K562 (cell line): ENCODE data around the gene DPP8. TPM values are rescaled to one million over a fixed set of nuclear protein-coding genes. Genes with fewer than 3 reads are reported as not detected.
A peak's percentile ranks its signal among the peaks of the same experiment; 100 is the strongest.

ENCODE experiments used
- ATAC-seq: fragments of 200-7000 bp; cut with Tn5 transposase; 3 replicates; pipeline ENCODE4 v1.9.1; 2020; ENCODE audit warnings: moderate library complexity
- BruUV-seq: library from RNA; stranded (reverse); fragments of 400-500 nt; replicated peaks from 2 replicates; lab custom pipeline; 2021; lab: Mats Ljungman, UMichigan
- CTCF ChIA-PET: fragments of 300-600 bp; formaldehyde crosslinking; extraction: SDS; loops from one replicate; lab custom pipeline; 2021; ENCODE audit warnings: low intra/inter-chr PET ratio; lab: Yijun Ruan, JAX
- POLR2A ChIA-PET: fragments of 300-600, 350-650 bp; sonication (Branson Sonifier 250); formaldehyde crosslinking; extraction: SDS; loops from one replicate; lab custom pipeline; 2021; ENCODE audit warnings: antibody characterized with exemption, inconsistent platforms; lab: Yijun Ruan, JAX
- DNase-seq, 4 experiments: peaks; one replicate each; pipeline versions ENCODE4 v3.0.0 to v3.0.0-alpha.2; 2011 to 2018; ENCODE audit warnings: low spot score in 3 of 4, mixed read lengths in 3 of 4; ENCODE audit errors: extremely low read depth in 1 of 4
- FAIRE-seq: peaks from 2 replicates; lab custom pipeline; 2011; peaks lifted over from hg19 to GRCh38; lab: Jason Lieb, UNC
- H2AFZ ChIP-seq: 2 replicates; pipeline ENCODE4 v1.6.0; 2011; ENCODE audit warnings: low read depth, low read length, control low read depth, inconsistent platforms
- H3K27ac ChIP-seq: fragments of 200-600 bp; 3 replicates; pipeline ENCODE4 v1.8.0; 2011; ENCODE audit warnings: low read depth, mild to moderate bottlenecking, control low read depth, inconsistent platforms, low read length, moderate library complexity, mixed read lengths; ENCODE audit errors: extremely low read depth
- H3K27me3 ChIP-seq, 2 experiments: fragments of 300-600 bp in 1 of 2; 2 replicates in 1 of 2; 3 replicates in 1 of 2; pipeline versions ENCODE4 v1.6.0 to v1.8.0; 2011; ENCODE audit warnings: inconsistent platforms in 2 of 2, low read length in 2 of 2, mild to moderate bottlenecking in 1 of 2, mixed read lengths in 1 of 2, moderate library complexity in 1 of 2; ENCODE audit not compliant: control insufficient read depth in 2 of 2, insufficient read depth in 2 of 2
- H3K36me3 ChIP-seq: fragments of 300-600 bp; 3 replicates; pipeline ENCODE4 v1.8.0; 2011; ENCODE audit warnings: mild to moderate bottlenecking, low read length, inconsistent platforms; ENCODE audit not compliant: control insufficient read depth, insufficient read depth
- H3K4me1 ChIP-seq, 2 experiments: fragments of 200-600 bp in 1 of 2; replicated peaks in 1 of 2; 2 replicates in 1 of 2; 3 replicates in 1 of 2; pipeline versions ENCODE4 v1.5.1 to v1.8.0; 2011; ENCODE audit warnings: inconsistent platforms in 2 of 2, low read length in 2 of 2, mild to moderate bottlenecking in 1 of 2, mixed read lengths in 1 of 2, moderate library complexity in 1 of 2; ENCODE audit not compliant: control insufficient read depth in 2 of 2, insufficient read depth in 2 of 2
- H3K4me2 ChIP-seq: 2 replicates; pipeline ENCODE4 v1.6.1; 2011; ENCODE audit warnings: low read length, control low read depth, inconsistent platforms, mixed read lengths; ENCODE audit not compliant: insufficient read depth
- H3K4me3 ChIP-seq: fragments of 200-600 bp; sonication (generic), shearing (Covaris generic); 2 replicates; pipeline ENCODE4 v1.5.1; 2016; ENCODE audit warnings: control low read depth, inconsistent platforms
- H3K79me2 ChIP-seq: fragments of 200-600 bp; 3 replicates; pipeline ENCODE4 v1.8.0; 2011; ENCODE audit warnings: low read length, inconsistent platforms; ENCODE audit not compliant: control insufficient read depth, insufficient read depth
- H3K9ac ChIP-seq, 2 experiments: 2 replicates each; pipeline versions ENCODE4 v1.6.0 to v1.6.1; 2011; ENCODE audit warnings: low read depth in 2 of 2, low read length in 2 of 2, control low read depth in 1 of 2, inconsistent platforms in 1 of 2, mild to moderate bottlenecking in 1 of 2, mixed read lengths in 1 of 2; ENCODE audit not compliant: insufficient read depth in 1 of 2
- H3K9me1 ChIP-seq: one replicate; pipeline ENCODE4 v1.6.0; 2011; ENCODE audit warnings: inconsistent platforms, mild to moderate bottlenecking, low read length, moderate library complexity; ENCODE audit not compliant: control insufficient read depth, insufficient read depth
- H3K9me3 ChIP-seq: replicated peaks from 2 replicates; pipeline ENCODE4 v1.5.1; 2011; ENCODE audit warnings: low read depth, low read length, inconsistent platforms; ENCODE audit not compliant: control insufficient read depth, insufficient read depth
- H4K20me1 ChIP-seq: replicated peaks from 2 replicates; pipeline ENCODE4 v1.6.1; 2011; ENCODE audit warnings: low read length, inconsistent platforms, mixed read lengths; ENCODE audit not compliant: control insufficient read depth, insufficient read depth
- ARID1B ChIP-seq: fragments of 450-650 bp; IDR thresholded peaks from 2 replicates; pipeline ENCODE4 v1.6.1; 2016; ENCODE audit warnings: antibody characterized with exemption, mild to moderate bottlenecking, inconsistent platforms
- E2F3 ChIP-seq: fragments of 250-450 bp; sonication (Bioruptor Pico); IDR thresholded peaks from 2 replicates; pipeline ENCODE4 v1.4.0; 2020; ENCODE audit warnings: mild to moderate bottlenecking
- HNRNPH1 ChIP-seq: fragments of 200-400 bp; formaldehyde crosslinking; optimal IDR thresholded peaks from 2 replicates; pipeline ENCODE3; 2017; ENCODE audit warnings: low read depth, mild to moderate bottlenecking, low read length, moderate library complexity
- LEF1 ChIP-seq: fragments of 450-650 bp; IDR thresholded peaks from 2 replicates; pipeline ENCODE4 v1.6.1; 2016; ENCODE audit warnings: mild to moderate bottlenecking
- NFRKB ChIP-seq: fragments of 450-650 bp; IDR thresholded peaks from 2 replicates; pipeline ENCODE4 v1.6.1; 2016; ENCODE audit warnings: low read depth
- NR2C2 ChIP-seq, 2 experiments: fragments of 200-800 bp in 1 of 2; sonication (Bioruptor generic) in 1 of 2; sonication (generic) in 1 of 2; formaldehyde crosslinking in 1 of 2; IDR thresholded peaks; 2 replicates each; pipeline versions ENCODE4 v1.6.1 to v1.8.0; 2016 to 2022; ENCODE audit warnings: mild to moderate bottlenecking in 1 of 2, missing compliant biosample characterization in 1 of 2, missing genetic modification characterization in 1 of 2, missing genetic modification reagents in 1 of 2
- OTX1 ChIP-seq: fragments of 450-650 bp; formaldehyde crosslinking; IDR thresholded peaks from 2 replicates; pipeline ENCODE4 v1.4.0; 2022; ENCODE audit warnings: mild to moderate bottlenecking
- RBM39 ChIP-seq: fragments of 200-400 bp; formaldehyde crosslinking; optimal IDR thresholded peaks from 2 replicates; pipeline ENCODE3; 2018; ENCODE audit warnings: low read depth, low read length
- STAT5B ChIP-seq: fragments of 250-450 bp; sonication (Bioruptor Pico); IDR thresholded peaks from 2 replicates; pipeline ENCODE4 v1.8.0; 2021; ENCODE audit warnings: mild to moderate bottlenecking, inconsistent platforms
- TFAM ChIP-seq: fragments of 250-450 bp; sonication (Bioruptor Pico); conservative IDR thresholded peaks from 2 replicates; pipeline ENCODE4 v1.5.0; 2021; ENCODE audit warnings: mild to moderate bottlenecking, moderate library complexity
- YBX1 ChIP-seq: fragments of 450-650 bp; IDR thresholded peaks from 2 replicates; pipeline ENCODE4 v1.7.1; 2016; ENCODE audit warnings: mild to moderate bottlenecking
- ZNF76 ChIP-seq: fragments of 250-450 bp; sonication (Bioruptor Pico); IDR thresholded peaks from 2 replicates; pipeline ENCODE4 v1.4.0; 2020; ENCODE audit warnings: mild to moderate bottlenecking, moderate library complexity, borderline replicate concordance
- WGBS: fragments of 100-300 bp; shearing (Covaris generic); methylation state at CpG from one replicate; pipeline ENCODE4 v1.1.6; 2016; ENCODE audit warnings: low coverage, mixed read lengths; ENCODE audit not compliant: insufficient coverage; ENCODE audit errors: missing lambda C conversion rate; 5-methylcytosine and 5-hydroxymethylcytosine counted together
- in situ Hi-C: fragments of 300-500 bp; cut with MboI; formaldehyde crosslinking; loops from 4 replicates; pipeline ENCODE4 v1.15.0; 2018; ENCODE audit warnings: inconsistent platforms, mixed read lengths
- intact Hi-C: fragments of 100-400 bp; cut with micrococcal nuclease; formaldehyde crosslinking; loops from 2 replicates; pipeline ENCODE4 v1.14.2; 2022
- polyA plus RNA-seq, 8 experiments: library from polyadenylated mRNA; depleted of rRNA in 4 of 8; stranded (reverse) in 5 of 8; unstranded in 3 of 8; fragments of >200 nt; fragmentation: Nextera tagmentation in 2 of 8; fragmentation: Illumina TruSeq in 1 of 8; extraction: Ambion mirVana in 2 of 8; extraction: Trizol in 1 of 8; gene quantifications; 2 replicates each; pipeline versions ENCODE4 v1.2.1 to v1.2.3, GENCODE V29; 2011 to 2014; ENCODE audit warnings: inconsistent platforms in 1 of 8, missing spikeins in 1 of 8
- total RNA-seq, 7 experiments: library from RNA; depleted of rRNA in 6 of 7; stranded (reverse); fragments of >200 nt in 6 of 7; fragmentation: Illumina TruSeq in 2 of 7; extraction: Trizol in 2 of 7; gene quantifications; 2 replicates each; pipeline versions ENCODE4 v1.2.1 to v1.2.3, GENCODE V29; 2011 to 2021; ENCODE audit warnings: low replicate concordance in 1 of 7

The DPP8 gene
- total and polyA plus RNA-seq, 9 of the 15 experiments (the other 6 are each of a cell fraction or from before 2014, with no cell fraction given), result 5.5 to 36.7 (median 20.7) TPM

- no peak for FAIRE-seq
- CTCF ChIA-PET, result no interaction called here
- TF ChIP-seq TFAM (CRISPR knock-in tag), result no peak
- no peak for TF ChIP-seq NR2C2 (CRISPR knock-in tag; IDR thresholded peaks at IDR 0.05)
- peak; percentile 95 for TF ChIP-seq NR2C2 (tag; IDR thresholded peaks at IDR 0.05)
- TF ChIP-seq HNRNPH1, result no peak
- no peak for TF ChIP-seq ZNF76
- no peak for TF ChIP-seq E2F3 (CRISPR knock-in tag)
- TF ChIP-seq LEF1, result no peak
- 0 out of 2 replicates have a peak, but pooled peaks have one; percentile 17 for TF ChIP-seq NFRKB
- TF ChIP-seq ARID1B, result no peak
- TF ChIP-seq STAT5B (CRISPR knock-in tag), result no peak
- no peak for TF ChIP-seq YBX1
- TF ChIP-seq RBM39, result no peak
- no peak for TF ChIP-seq OTX1 (CRISPR knock-in tag)
- TF ChIP-seq, all 486 proteins: peak for 2
- peaks cover 39% of the 10 kb centered on the region for H3K79me2 ChIP-seq
- POLR2A ChIA-PET, result interaction anchor here (1.1 kb wide), 1 partner anchor 213 kb away, joined by 3 read pairs; the partner anchor contains the start of gene RNU5B-1
- H3K36me3 ChIP-seq, result peaks cover 17% of the 10 kb centered on the region; the same call in 2 of the 3 replicates
- H3K9ac ChIP-seq, result peak overlapping the region; percentile 49 to 93; a peak in 3 of 4 replicates
- peak overlapping the region; percentile 94 for H2AFZ ChIP-seq
- intact Hi-C loops, result no loop called here
- H3K9me3 ChIP-seq, result no peaks in the 10 kb centered on the region
- no peaks in the 10 kb centered on the region for H3K9me1 ChIP-seq
- BruUV-seq, result TSS peak; percentile 80
- H3K4me1 ChIP-seq, result peaks cover 6 to 18% of the 10 kb centered on the region in 2 experiments
- WGBS, result 2% methylated on average over 8 of the region's 8 CpGs
- no peaks in the 10 kb centered on the region for H3K27me3 ChIP-seq
- DNase-seq (no peak), ATAC-seq (peak; percentile 8)
- in situ Hi-C loops, result no loop called here
- H3K4me3 ChIP-seq, result peak overlapping the region; percentile 95
- 0 out of 2 replicates have a peak, but pooled peaks cover 6% of the 10 kb centered on the region for H4K20me1 ChIP-seq
- H3K27ac ChIP-seq, result peak overlapping the region; percentile 95
- H3K4me2 ChIP-seq, result peak overlapping the region; percentile 93
Observed at GRCh38 chr15:65517866-65518207, 348 bp upstream of the DPP8 start.
